IMR-90 (cell line): ENCODE results near the gene COL20A1. TPM values are rescaled to one million over a fixed set of nuclear protein-coding genes. Genes with fewer than 3 reads are reported as not detected.

Source experiments
- ATAC-seq: fragments of 200-7000 bp; cut with Tn5 transposase; 2 replicates; pipeline ENCODE4 v1.9.1; 2020; ENCODE audit warnings: low read depth, mild to moderate bottlenecking, moderate library complexity
- BruUV-seq: library from RNA; stranded (reverse); fragments of 400-500 nt; replicated peaks from 2 replicates; lab custom pipeline; 2021; lab: Mats Ljungman, UMichigan
- CTCF ChIA-PET: fragments of 300-600 bp; formaldehyde crosslinking; extraction: SDS; loops from one replicate; lab custom pipeline; 2021; ENCODE audit warnings: antibody characterized with exemption; lab: Yijun Ruan, JAX
- POLR2A ChIA-PET: fragments of 300-600 bp; sonication (Branson Sonifier 250); formaldehyde crosslinking; loops from one replicate; lab custom pipeline; 2022; ENCODE audit warnings: antibody characterized with exemption; ENCODE audit not compliant: unreplicated experiment; lab: Charles Lee
- DNase-seq: peaks from one replicate; pipeline ENCODE4 v3.0.0; 2013
- H2AFZ ChIP-seq: replicated peaks from 2 replicates; pipeline ENCODE3; 2013; ENCODE audit warnings: low read length, mild to moderate bottlenecking; ENCODE audit not compliant: poor library complexity
- H2AK5ac ChIP-seq: 2 replicates; pipeline ENCODE4 v1.6.1; 2013; ENCODE audit warnings: low read depth, low read length, inconsistent platforms
- H2AK9ac ChIP-seq: replicated peaks from 2 replicates; pipeline ENCODE3; 2013; ENCODE audit warnings: mild to moderate bottlenecking, low read depth, low read length, moderate library complexity; ENCODE audit not compliant: poor library complexity
- H2BK120ac ChIP-seq: 2 replicates; pipeline ENCODE4 v1.6.1; 2013; ENCODE audit warnings: low read depth, low read length, inconsistent platforms
- H2BK15ac ChIP-seq: 3 replicates; pipeline ENCODE4 v1.6.1; 2013; ENCODE audit warnings: low read depth, low read length, inconsistent platforms
- H2BK20ac ChIP-seq: 2 replicates; pipeline ENCODE4 v1.6.1; 2013; ENCODE audit warnings: low read depth, mild to moderate bottlenecking, inconsistent platforms, low read length, moderate library complexity
- H2BK5ac ChIP-seq: 2 replicates; pipeline ENCODE4 v1.6.1; 2013; ENCODE audit warnings: mild to moderate bottlenecking, low read depth, low read length, inconsistent platforms; ENCODE audit not compliant: poor library complexity, severe bottlenecking
- H3K14ac ChIP-seq: replicated peaks from 2 replicates; pipeline ENCODE4 v1.6.1; 2013; ENCODE audit warnings: low read depth, low read length, inconsistent platforms
- H3K18ac ChIP-seq: 2 replicates; pipeline ENCODE4 v1.6.1; 2013; ENCODE audit warnings: low read depth, low read length, control low read depth
- H3K23ac ChIP-seq: 2 replicates; pipeline ENCODE4 v1.6.1; 2013; ENCODE audit warnings: low read depth, low read length, inconsistent platforms
- H3K27ac ChIP-seq: 2 replicates; pipeline ENCODE4 v1.5.1; 2013; ENCODE audit warnings: mild to moderate bottlenecking, control low read depth, low read length; ENCODE audit not compliant: insufficient read depth
- H3K27me3 ChIP-seq: 2 replicates; pipeline ENCODE4 v1.6.1; 2013; ENCODE audit warnings: low read length; ENCODE audit not compliant: control insufficient read depth, insufficient read depth
- H3K36me3 ChIP-seq: 2 replicates; pipeline ENCODE4 v1.6.1; 2013; ENCODE audit warnings: low read length, mixed read lengths; ENCODE audit not compliant: control insufficient read depth, insufficient read depth
- H3K4ac ChIP-seq: 2 replicates; pipeline ENCODE4 v1.6.1; 2013; ENCODE audit warnings: low read depth, low read length, inconsistent platforms
- H3K4me1 ChIP-seq: 2 replicates; pipeline ENCODE4 v1.6.1; 2013; ENCODE audit warnings: low read length, mixed read lengths; ENCODE audit not compliant: control insufficient read depth, insufficient read depth
- H3K4me2 ChIP-seq: 2 replicates; pipeline ENCODE4 v1.6.1; 2013; ENCODE audit warnings: low read depth, mild to moderate bottlenecking, control low read depth, low read length, moderate library complexity
- H3K4me3 ChIP-seq: 2 replicates; pipeline ENCODE4 v1.5.1; 2013; ENCODE audit warnings: low read depth, mild to moderate bottlenecking, control low read depth, low read length, moderate library complexity; ENCODE audit not compliant: insufficient read depth
- H3K56ac ChIP-seq: 2 replicates; pipeline ENCODE4 v1.6.1; 2013; ENCODE audit warnings: low read length, inconsistent platforms; ENCODE audit not compliant: insufficient read depth; ENCODE audit errors: extremely low read depth
- H3K79me1 ChIP-seq, 2 experiments: 2 replicates each; pipeline ENCODE4 v1.6.1; 2013; ENCODE audit warnings: low read length in 2 of 2, inconsistent platforms in 1 of 2, low read depth in 1 of 2
- H3K9ac ChIP-seq: 2 replicates; pipeline ENCODE4 v1.6.1; 2013; ENCODE audit warnings: low read depth, low read length, control low read depth
- H3K9me1 ChIP-seq: 2 replicates; pipeline ENCODE4 v1.6.1; 2013; ENCODE audit warnings: low read length, inconsistent platforms; ENCODE audit not compliant: insufficient read depth
- H3K9me3 ChIP-seq: 2 replicates; pipeline ENCODE4 v1.6.1; 2013; ENCODE audit warnings: low read length; ENCODE audit not compliant: control insufficient read depth, insufficient read depth
- H4K20me1 ChIP-seq: 2 replicates; pipeline ENCODE4 v1.6.1; 2013; ENCODE audit warnings: low read length, inconsistent platforms; ENCODE audit not compliant: insufficient read depth
- H4K5ac ChIP-seq: 2 replicates; pipeline ENCODE4 v1.6.1; 2013; ENCODE audit warnings: mild to moderate bottlenecking, low read depth, low read length, control low read depth
- H4K8ac ChIP-seq, 2 experiments: 2 replicates each; pipeline ENCODE4 v1.6.1; 2013; ENCODE audit warnings: low read depth in 2 of 2, low read length in 2 of 2, control low read depth in 1 of 2, inconsistent platforms in 1 of 2
- H4K91ac ChIP-seq: 2 replicates; pipeline ENCODE4 v1.6.1; 2013; ENCODE audit warnings: low read depth, low read length, inconsistent platforms; ENCODE audit not compliant: insufficient read depth
- BHLHE40 ChIP-seq: fragments of 150-350 bp; IDR thresholded peaks from 2 replicates; pipeline ENCODE4 v1.6.1; 2016; ENCODE audit warnings: mild to moderate bottlenecking, low read depth, low read length
- CHD1 ChIP-seq: IDR thresholded peaks from 2 replicates; pipeline ENCODE4 v1.6.1; 2012; ENCODE audit warnings: low read depth, low read length, improper control_type of control experiment
- FOS ChIP-seq: fragments of 150-350 bp; IDR thresholded peaks from 2 replicates; pipeline ENCODE4 v1.6.1; 2016; ENCODE audit warnings: low read depth, low read length
- MAZ ChIP-seq: IDR thresholded peaks from 2 replicates; pipeline ENCODE4 v1.6.1; 2012; ENCODE audit warnings: low read depth, mild to moderate bottlenecking, low read length, improper control_type of control experiment, moderate library complexity, borderline replicate concordance
- NFE2L2 ChIP-seq: fragments of 150-350 bp; IDR thresholded peaks from 2 replicates; pipeline ENCODE4 v1.6.1; 2016; ENCODE audit warnings: low read depth, mild to moderate bottlenecking, low read length
- POLR2A ChIP-seq: IDR thresholded peaks from 2 replicates; pipeline ENCODE4 v1.6.1; 2012; ENCODE audit warnings: mild to moderate bottlenecking, low read depth, low read length
- RAD21 ChIP-seq: IDR thresholded peaks from 2 replicates; pipeline ENCODE4 v1.6.1; 2012; ENCODE audit warnings: low read length, improper control_type of control experiment
- RCOR1 ChIP-seq: IDR thresholded peaks from 2 replicates; pipeline ENCODE4 v1.6.1; 2012; ENCODE audit warnings: mild to moderate bottlenecking, low read length, improper control_type of control experiment; ENCODE audit not compliant: insufficient replicate concordance
- RFX5 ChIP-seq: IDR thresholded peaks from 2 replicates; pipeline ENCODE4 v1.8.0; 2012; ENCODE audit warnings: low read depth, mild to moderate bottlenecking, low read length, moderate library complexity
- SMC3 ChIP-seq: fragments of 150-350 bp; IDR thresholded peaks from 2 replicates; pipeline ENCODE4 v1.6.1; 2016; ENCODE audit warnings: low read depth, mild to moderate bottlenecking, antibody characterized with exemption, low read length, moderate library complexity
- WGBS, 2 experiments: methylation state at CpG; one replicate each; pipeline versions ENCODE4 v1.1.5 to v1.1.7; 2013; ENCODE audit warnings: missing lambda C conversion rate in 2 of 2; ENCODE audit not compliant: insufficient read length in 1 of 2; ENCODE audit errors: extremely low coverage in 2 of 2; 5-methylcytosine and 5-hydroxymethylcytosine counted together
- dilution Hi-C: fragments of 300-500 bp; cut with HindIII; formaldehyde crosslinking; loops from one replicate; pipeline ENCODE4 v1.14.3; 2018; ENCODE audit warnings: low sequenced_read_pairs; ENCODE audit not compliant: unreplicated experiment
- in situ Hi-C: fragments of 300-500 bp; cut with MboI; formaldehyde crosslinking; loops from 3 replicates; pipeline ENCODE4 v1.14.3; 2019; ENCODE audit warnings: low sequenced_read_pairs, inconsistent platforms, mixed read lengths
- intact Hi-C: fragments of 100-400 bp; cut with micrococcal nuclease; formaldehyde crosslinking; loops from 2 replicates; pipeline ENCODE4 v1.10.0; 2022
- polyA plus RNA-seq, 3 experiments: library from polyadenylated mRNA; depleted of rRNA; stranded (reverse); fragments of >200 nt; gene quantifications; 2 replicates each; pipeline ENCODE4 v1.2.3, GENCODE V29; 2012; ENCODE audit warnings: low replicate concordance in 1 of 3
- total RNA-seq: library from RNA; depleted of rRNA; stranded (reverse); fragments of >200 nt; gene quantifications from 2 replicates; pipeline ENCODE4 v1.2.3, GENCODE V29; 2012
- TF ChIP-seq, protein P1 (sequence below): fragments of 150-350 bp; IDR thresholded peaks from 2 replicates; pipeline ENCODE4 v1.6.1; 2016; ENCODE audit warnings: low read depth, mild to moderate bottlenecking, low read length, moderate library complexity, borderline replicate concordance
- TF ChIP-seq, protein P2 (sequence below): conservative IDR thresholded peaks from 2 replicates; pipeline ENCODE4 v1.5.1; 2012; ENCODE audit warnings: mild to moderate bottlenecking, low read depth, low read length, improper control_type of control experiment

COL20A1 gene
- total and polyA plus RNA-seq, 2 of the 4 experiments (the other 2 are of a cell fraction): not detected

DNA sequence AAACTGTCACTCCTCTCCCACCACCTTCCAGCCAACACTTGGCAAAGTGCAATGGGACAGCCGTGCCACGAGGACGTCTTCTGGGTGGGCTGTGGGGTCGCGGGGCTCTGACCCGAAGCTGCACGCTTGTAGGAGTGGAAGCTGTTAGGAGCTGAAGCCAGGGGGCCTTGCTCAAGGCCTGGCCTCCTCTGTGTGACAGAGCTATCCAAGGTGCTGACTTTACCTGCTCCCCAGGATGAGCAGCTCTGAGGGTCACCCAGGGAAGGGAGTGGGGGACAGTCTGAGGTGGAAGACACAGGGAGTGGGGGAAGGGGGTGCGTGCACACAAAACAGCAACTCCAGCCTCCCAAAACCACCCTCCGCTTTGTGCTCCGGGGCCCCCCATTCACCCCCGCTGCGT lies 85.6 kb downstream of the COL20A1 start:
- Histone ChIP-seq H3K27me3 (peaks cover 37% of the 10 kb centered on the region), H3K4me2 (no peak overlapping the region), H3K9me3 (0 out of 2 replicates have a peak, but pooled peaks cover 1% of the 10 kb centered on the region), H3K23ac (no peak overlapping the region), H2BK15ac (no peak overlapping the region), H3K18ac (no peak overlapping the region), H2BK5ac (no peak overlapping the region), H4K5ac (no peak overlapping the region), H3K14ac (no peak overlapping the region), H2AK9ac (no peak overlapping the region), H2AK5ac (no peak overlapping the region), H3K4me3 (no peak overlapping the region), H3K56ac (no peak overlapping the region), H4K20me1 (no peaks in the 10 kb centered on the region; the same call in 1 of the 2 replicates), H3K4ac (no peak overlapping the region), H3K27ac (no peak overlapping the region), H2BK20ac (no peak overlapping the region), H3K36me3 (no peaks in the 10 kb centered on the region), H4K8ac (no peak overlapping the region), H3K9ac (no peak overlapping the region), H3K79me1 (no peaks in the 10 kb centered on the region), H3K4me1 (no peaks in the 10 kb centered on the region), H4K91ac (no peak overlapping the region), H3K9me1 (no peaks in the 10 kb centered on the region), H2BK120ac (no peak overlapping the region), H2AFZ (no peak overlapping the region)
- in situ Hi-C loops: no loop called here
- dilution Hi-C loops: no loop called here
- no TSS peak for BruUV-seq
- intact Hi-C loops: no loop called here
- 75% methylated on average over 4 of the region's 12 CpGs; no CpG with 5 or more reads in 1 of the 2 experiments for WGBS, 2 experiments
- no peak for TF ChIP-seq NFE2L2
- no peak for TF ChIP-seq POLR2A
- no peak for TF ChIP-seq RAD21
- no peak for TF ChIP-seq MAZ
- TF ChIP-seq RCOR1: no peak
- no peak for TF ChIP-seq SMC3
- no peak for TF ChIP-seq RFX5
- TF ChIP-seq BHLHE40: no peak
- TF ChIP-seq, protein P1, sequence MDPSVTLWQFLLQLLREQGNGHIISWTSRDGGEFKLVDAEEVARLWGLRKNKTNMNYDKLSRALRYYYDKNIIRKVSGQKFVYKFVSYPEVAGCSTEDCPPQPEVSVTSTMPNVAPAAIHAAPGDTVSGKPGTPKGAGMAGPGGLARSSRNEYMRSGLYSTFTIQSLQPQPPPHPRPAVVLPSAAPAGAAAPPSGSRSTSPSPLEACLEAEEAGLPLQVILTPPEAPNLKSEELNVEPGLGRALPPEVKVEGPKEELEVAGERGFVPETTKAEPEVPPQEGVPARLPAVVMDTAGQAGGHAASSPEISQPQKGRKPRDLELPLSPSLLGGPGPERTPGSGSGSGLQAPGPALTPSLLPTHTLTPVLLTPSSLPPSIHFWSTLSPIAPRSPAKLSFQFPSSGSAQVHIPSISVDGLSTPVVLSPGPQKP: no peak
- TF ChIP-seq, protein P2, sequence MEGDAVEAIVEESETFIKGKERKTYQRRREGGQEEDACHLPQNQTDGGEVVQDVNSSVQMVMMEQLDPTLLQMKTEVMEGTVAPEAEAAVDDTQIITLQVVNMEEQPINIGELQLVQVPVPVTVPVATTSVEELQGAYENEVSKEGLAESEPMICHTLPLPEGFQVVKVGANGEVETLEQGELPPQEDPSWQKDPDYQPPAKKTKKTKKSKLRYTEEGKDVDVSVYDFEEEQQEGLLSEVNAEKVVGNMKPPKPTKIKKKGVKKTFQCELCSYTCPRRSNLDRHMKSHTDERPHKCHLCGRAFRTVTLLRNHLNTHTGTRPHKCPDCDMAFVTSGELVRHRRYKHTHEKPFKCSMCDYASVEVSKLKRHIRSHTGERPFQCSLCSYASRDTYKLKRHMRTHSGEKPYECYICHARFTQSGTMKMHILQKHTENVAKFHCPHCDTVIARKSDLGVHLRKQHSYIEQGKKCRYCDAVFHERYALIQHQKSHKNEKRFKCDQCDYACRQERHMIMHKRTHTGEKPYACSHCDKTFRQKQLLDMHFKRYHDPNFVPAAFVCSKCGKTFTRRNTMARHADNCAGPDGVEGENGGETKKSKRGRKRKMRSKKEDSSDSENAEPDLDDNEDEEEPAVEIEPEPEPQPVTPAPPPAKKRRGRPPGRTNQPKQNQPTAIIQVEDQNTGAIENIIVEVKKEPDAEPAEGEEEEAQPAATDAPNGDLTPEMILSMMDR: no peak
- TF ChIP-seq FOS: no peak
- TF ChIP-seq CHD1: no peak
- ChIA-PET POLR2A (no interaction called here), CTCF (interaction anchor here (0.9 kb wide), 1 partner anchor 69 kb away, joined by 5 read pairs; no protein-coding TSS in a partner anchor)
- DNase-seq: no peak
- no peak for ATAC-seq
